GM12878 (cell line): ENCODE data around the gene ZNF410.

Source experiments
- CTCF ChIP-seq, 3 experiments: IDR thresholded peaks in 2 of 3; conservative IDR thresholded peaks in 1 of 3; 2 replicates each; pipeline ENCODE4 v1.5.1; 2011; ENCODE audit warnings: low read depth in 3 of 3, low read length in 3 of 3, mild to moderate bottlenecking in 3 of 3, control low read depth in 2 of 3, moderate library complexity in 2 of 3, inconsistent platforms in 1 of 3, mixed read lengths in 1 of 3; ENCODE audit not compliant: control insufficient read depth in 2 of 3, insufficient read depth in 1 of 3; ENCODE audit errors: extremely low read depth in 1 of 3
- EP300 ChIP-seq, 2 experiments: fragments of 150-350 bp in 1 of 2; IDR thresholded peaks; 2 replicates each; pipeline ENCODE4 v1.6.1; 2011 to 2012; ENCODE audit warnings: low read depth in 2 of 2, low read length in 2 of 2, borderline replicate concordance in 1 of 2, improper control_type of control experiment in 1 of 2, inconsistent platforms in 1 of 2; ENCODE audit not compliant: control insufficient read depth in 1 of 2
- EZH2 ChIP-seq: IDR thresholded peaks from 2 replicates; pipeline ENCODE4 v1.6.1; 2012; ENCODE audit warnings: low read depth, mild to moderate bottlenecking, control low read depth, inconsistent platforms, low read length, borderline replicate concordance; ENCODE audit not compliant: control insufficient read depth
- NBN ChIP-seq: fragments of 450-650 bp; IDR thresholded peaks from 2 replicates; pipeline ENCODE4 v1.6.1; 2016
- SUPT20H ChIP-seq: IDR thresholded peaks from 2 replicates; pipeline ENCODE4 v1.6.1; 2011; ENCODE audit warnings: low read depth, mild to moderate bottlenecking, low read length, moderate library complexity, borderline replicate concordance; ENCODE audit not compliant: control insufficient read depth

GRCh38 chr14:73859145-73859544, 27.5 kb upstream of the ZNF410 start:
- TF ChIP-seq EP300 (IDR thresholded peaks at IDR 0.05; ENCODE audit: borderline replicate concordance in 1 of 2, control insufficient read depth in 1 of 2, low read depth in 2 of 2, low read length in 2 of 2), result no peak
- TF ChIP-seq SUPT20H, result no peak
- TF ChIP-seq NBN, result no peak
- TF ChIP-seq CTCF (IDR thresholded peaks at IDR 0.05 in 2 of 3, conservative IDR thresholded peaks at IDR 0.05 in 1 of 3; ENCODE audit: control insufficient read depth in 2 of 3, extremely low read depth in 1 of 3, insufficient read depth in 1 of 3, low read depth in 3 of 3, low read length in 3 of 3), result no peak
- TF ChIP-seq EZH2, result no peak
